Calu3 (cell line): ENCODE measurements around the gene CADM1. TPM values are rescaled to one million over a fixed set of nuclear protein-coding genes. Genes with fewer than 3 reads are reported as not detected.

ENCODE experiments used
- BruUV-seq: library from RNA; stranded (reverse); fragments of 400-500 nt; replicated peaks from 2 replicates; lab custom pipeline; 2021; lab: Mats Ljungman, UMichigan
- CTCF ChIA-PET: fragments of 300-600 bp; sonication (Branson Sonifier 250); formaldehyde crosslinking; loops from one replicate; lab custom pipeline; 2022; ENCODE audit warnings: antibody characterized with exemption; lab: Charles Lee
- DNase-seq: peaks from one replicate; pipeline ENCODE4 v3.0.0; 2022
- H3K27ac Mint-ChIP-seq: one replicate; pipeline ENCODE4 v1.8.0; 2022; ENCODE audit warnings: mixed read lengths; ENCODE audit not compliant: unreplicated experiment
- H3K27me3 Mint-ChIP-seq: one replicate; pipeline ENCODE4 v1.8.0; 2022; ENCODE audit warnings: mixed read lengths; ENCODE audit not compliant: unreplicated experiment
- H3K36me3 Mint-ChIP-seq: one replicate; pipeline ENCODE4 v1.8.0; 2022; ENCODE audit warnings: mild to moderate bottlenecking, moderate library complexity, mixed read lengths; ENCODE audit not compliant: insufficient read depth, unreplicated experiment
- H3K4me1 Mint-ChIP-seq: one replicate; pipeline ENCODE4 v1.8.0; 2022; ENCODE audit warnings: mild to moderate bottlenecking, low read depth, mixed read lengths; ENCODE audit not compliant: unreplicated experiment
- H3K4me3 Mint-ChIP-seq: one replicate; pipeline ENCODE4 v1.8.0; 2022; ENCODE audit warnings: mild to moderate bottlenecking, low read depth, moderate library complexity, mixed read lengths; ENCODE audit not compliant: unreplicated experiment
- H3K9me3 Mint-ChIP-seq: one replicate; pipeline ENCODE4 v1.8.0; 2022; ENCODE audit warnings: low read depth, mixed read lengths; ENCODE audit not compliant: unreplicated experiment
- intact Hi-C: fragments of 100-400 bp; cut with micrococcal nuclease; formaldehyde crosslinking; loops from one replicate; pipeline ENCODE4 v1.10.0; 2022; ENCODE audit not compliant: unreplicated experiment
- total RNA-seq: library from RNA; stranded (reverse); gene quantifications from 2 replicates; pipeline ENCODE4 v1.2.3, GENCODE V29; 2022
- TF ChIP-seq, protein P1 (sequence below): fragments of 200-600 bp; IDR thresholded peaks from one replicate; pipeline ENCODE4 v1.8.0; 2022; ENCODE audit warnings: antibody characterized with exemption; ENCODE audit not compliant: unreplicated experiment

Gene CADM1
- total RNA-seq, 1 experiment from 2014 or later = 0.68 TPM

GRCh38 chr11:115439385-115439784, 64.8 kb downstream of the CADM1 start:
- H3K27ac Mint-ChIP-seq = no peak overlapping the region
- DNase-seq = no peak
- CTCF ChIA-PET = no interaction called here

DNA sequence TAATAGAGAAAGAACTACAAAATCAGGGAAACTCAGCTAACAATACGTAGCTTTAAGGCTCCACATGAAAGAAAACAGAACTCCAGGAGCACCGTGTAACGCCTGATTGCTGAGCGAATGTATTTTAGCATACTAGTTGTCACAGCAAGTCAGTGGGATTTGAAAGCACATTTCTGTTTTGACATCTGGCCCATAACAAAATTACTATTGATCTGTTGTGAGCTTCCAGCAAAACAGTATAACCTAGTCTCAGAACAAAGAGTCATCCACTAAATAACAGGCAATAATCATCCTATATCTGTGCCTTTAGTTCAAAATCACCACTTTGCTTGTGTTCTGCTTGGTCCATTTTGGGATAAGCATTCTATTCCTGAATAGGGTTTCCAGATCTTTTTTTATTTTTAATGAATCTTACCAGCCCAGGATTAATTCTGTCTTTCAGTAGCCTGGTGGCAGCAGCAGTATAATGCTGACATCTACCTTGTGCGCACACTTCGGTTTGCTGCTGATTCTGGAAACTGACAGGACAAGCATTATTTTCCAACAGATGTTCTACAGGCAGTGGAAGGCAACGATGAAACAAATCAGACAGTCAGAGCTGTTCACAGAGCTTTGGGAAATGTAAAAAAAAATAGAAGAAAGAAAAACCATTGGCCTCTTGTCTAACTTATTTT, 66.2 kb downstream of the CADM1 start:
- no peaks in the 10 kb centered on the region for H3K27me3 Mint-ChIP-seq
- BruUV-seq = no TSS peak
- no peak for DNase-seq
- H3K27ac Mint-ChIP-seq = no peak overlapping the region
- TF ChIP-seq, protein P1, sequence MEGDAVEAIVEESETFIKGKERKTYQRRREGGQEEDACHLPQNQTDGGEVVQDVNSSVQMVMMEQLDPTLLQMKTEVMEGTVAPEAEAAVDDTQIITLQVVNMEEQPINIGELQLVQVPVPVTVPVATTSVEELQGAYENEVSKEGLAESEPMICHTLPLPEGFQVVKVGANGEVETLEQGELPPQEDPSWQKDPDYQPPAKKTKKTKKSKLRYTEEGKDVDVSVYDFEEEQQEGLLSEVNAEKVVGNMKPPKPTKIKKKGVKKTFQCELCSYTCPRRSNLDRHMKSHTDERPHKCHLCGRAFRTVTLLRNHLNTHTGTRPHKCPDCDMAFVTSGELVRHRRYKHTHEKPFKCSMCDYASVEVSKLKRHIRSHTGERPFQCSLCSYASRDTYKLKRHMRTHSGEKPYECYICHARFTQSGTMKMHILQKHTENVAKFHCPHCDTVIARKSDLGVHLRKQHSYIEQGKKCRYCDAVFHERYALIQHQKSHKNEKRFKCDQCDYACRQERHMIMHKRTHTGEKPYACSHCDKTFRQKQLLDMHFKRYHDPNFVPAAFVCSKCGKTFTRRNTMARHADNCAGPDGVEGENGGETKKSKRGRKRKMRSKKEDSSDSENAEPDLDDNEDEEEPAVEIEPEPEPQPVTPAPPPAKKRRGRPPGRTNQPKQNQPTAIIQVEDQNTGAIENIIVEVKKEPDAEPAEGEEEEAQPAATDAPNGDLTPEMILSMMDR = no peak
- H3K36me3 Mint-ChIP-seq = no peaks in the 10 kb centered on the region
- H3K4me1 Mint-ChIP-seq = no peaks in the 10 kb centered on the region
- H3K9me3 Mint-ChIP-seq = peaks cover 3% of the 10 kb centered on the region
- CTCF ChIA-PET = no interaction called here
- H3K4me3 Mint-ChIP-seq = no peak overlapping the region
- intact Hi-C loops = no loop called here

More at GRCh38 chr11:115439385-115439784, 64.8 kb downstream of the CADM1 start:
- no peak overlapping the region for H3K4me3 Mint-ChIP-seq
- H3K27me3 Mint-ChIP-seq = no peaks in the 10 kb centered on the region
- peaks cover 3% of the 10 kb centered on the region for H3K9me3 Mint-ChIP-seq
- TF ChIP-seq, protein P1 = no peak
- H3K36me3 Mint-ChIP-seq = no peaks in the 10 kb centered on the region
- intact Hi-C loops = no loop called here
- no peaks in the 10 kb centered on the region for H3K4me1 Mint-ChIP-seq
- no TSS peak for BruUV-seq

GRCh38 chr11:115430345-115430744, 73.9 kb downstream of the CADM1 start:
- DNase-seq = no peak
- peaks cover 8% of the 10 kb centered on the region for H3K9me3 Mint-ChIP-seq
- intact Hi-C loops = no loop called here
- CTCF ChIA-PET = no interaction called here
- TF ChIP-seq, protein P1 = no peak
- no peaks in the 10 kb centered on the region for H3K27me3 Mint-ChIP-seq
- no peaks in the 10 kb centered on the region for H3K4me1 Mint-ChIP-seq
- no TSS peak for BruUV-seq
- H3K36me3 Mint-ChIP-seq = no peaks in the 10 kb centered on the region
- H3K4me3 Mint-ChIP-seq = no peak overlapping the region
- H3K27ac Mint-ChIP-seq = no peak overlapping the region

- CTCF ChIA-PET = interaction anchor here (0.6 kb wide), 1 partner anchor 239 kb away, joined by 3 read pairs; no protein-coding TSS in a partner anchor
- Mint-ChIP-seq H3K27me3 (no peaks in the 10 kb centered on the region), H3K4me3 (no peak overlapping the region), H3K4me1 (no peaks in the 10 kb centered on the region), H3K36me3 (no peaks in the 10 kb centered on the region), H3K9me3 (peaks cover 8% of the 10 kb centered on the region), H3K27ac (no peak overlapping the region)
- DNase-seq = no peak
- BruUV-seq = no TSS peak
- intact Hi-C loops = no loop called here
- TF ChIP-seq, protein P1 = no peak
Measured at GRCh38 chr11:115428306-115428705, 75.9 kb downstream of the CADM1 start.
